OCI-LY1 (cell line): Measurements from ENCODE around the gene KIF16B.

Source experiments
- EZH2 ChIP-seq: fragments of 200-600 bp; sonication (generic), shearing (Covaris generic); IDR thresholded peaks from 2 replicates; pipeline ENCODE4 v1.8.0; 2017; ENCODE audit warnings: borderline replicate concordance, mixed run types, mild to moderate bottlenecking, antibody characterized with exemption, low read length, moderate library complexity, mixed read lengths
- TF ChIP-seq, protein P1 (sequence below): fragments of 200-600 bp; sonication (generic), shearing (Covaris generic); IDR thresholded peaks from 2 replicates; pipeline ENCODE4 v1.5.1; 2017; ENCODE audit warnings: mild to moderate bottlenecking, antibody characterized with exemption, low read length, moderate library complexity, mixed read lengths

DNA sequence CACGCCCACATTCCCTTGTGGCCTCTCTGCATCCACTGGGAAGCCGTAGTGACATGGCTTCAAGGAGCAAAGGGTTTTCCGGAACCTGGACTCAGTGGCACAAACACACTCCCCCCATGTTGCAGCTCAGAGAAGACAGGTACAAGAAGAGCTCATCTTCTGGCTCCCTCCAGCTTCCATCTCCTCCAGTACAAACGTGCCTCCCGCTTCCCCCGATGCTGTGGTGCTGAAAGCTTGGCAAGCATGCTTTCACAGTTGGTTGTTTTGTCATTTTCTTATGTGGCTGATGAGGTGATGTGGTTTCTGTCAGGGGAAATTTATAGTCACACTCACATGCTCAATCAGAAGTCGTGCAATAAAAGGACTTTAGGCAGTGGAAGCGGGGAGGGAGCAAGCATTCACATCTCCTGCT is 258.5 kb downstream of the KIF16B start:
- TF ChIP-seq, protein P1, sequence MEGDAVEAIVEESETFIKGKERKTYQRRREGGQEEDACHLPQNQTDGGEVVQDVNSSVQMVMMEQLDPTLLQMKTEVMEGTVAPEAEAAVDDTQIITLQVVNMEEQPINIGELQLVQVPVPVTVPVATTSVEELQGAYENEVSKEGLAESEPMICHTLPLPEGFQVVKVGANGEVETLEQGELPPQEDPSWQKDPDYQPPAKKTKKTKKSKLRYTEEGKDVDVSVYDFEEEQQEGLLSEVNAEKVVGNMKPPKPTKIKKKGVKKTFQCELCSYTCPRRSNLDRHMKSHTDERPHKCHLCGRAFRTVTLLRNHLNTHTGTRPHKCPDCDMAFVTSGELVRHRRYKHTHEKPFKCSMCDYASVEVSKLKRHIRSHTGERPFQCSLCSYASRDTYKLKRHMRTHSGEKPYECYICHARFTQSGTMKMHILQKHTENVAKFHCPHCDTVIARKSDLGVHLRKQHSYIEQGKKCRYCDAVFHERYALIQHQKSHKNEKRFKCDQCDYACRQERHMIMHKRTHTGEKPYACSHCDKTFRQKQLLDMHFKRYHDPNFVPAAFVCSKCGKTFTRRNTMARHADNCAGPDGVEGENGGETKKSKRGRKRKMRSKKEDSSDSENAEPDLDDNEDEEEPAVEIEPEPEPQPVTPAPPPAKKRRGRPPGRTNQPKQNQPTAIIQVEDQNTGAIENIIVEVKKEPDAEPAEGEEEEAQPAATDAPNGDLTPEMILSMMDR: no peak
- TF ChIP-seq EZH2: no peak
